Hematopoietic multipotent progenitor cell (in vitro differentiated cells): ENCODE data around the gene BCOR. TPM values are rescaled to one million over a fixed set of nuclear protein-coding genes. Genes with fewer than 3 reads are reported as not detected.
A peak's percentile ranks its signal among the peaks of the same experiment; 100 is the strongest.

Source experiments
- DNase-seq, 3 donors: peaks; one replicate each; pipeline ENCODE4 v3.0.0-alpha.2; 2011 to 2015; ENCODE audit warnings: low read depth in 2 of 3, low spot score in 2 of 3
- total RNA-seq: library from RNA; depleted of rRNA; stranded (reverse); fragments of >200 nt; gene quantifications from one replicate; pipeline ENCODE4 v1.2.3, GENCODE V29; 2012

BCOR gene
- total RNA-seq, 1 donor = 79.4 TPM

- no peak for DNase-seq
Measured at GRCh38 chrX:40116925-40117324, 19.2 kb upstream of the BCOR start.

GRCh38 chrX:40112996-40113395 is 15.2 kb upstream of the BCOR start:
- no peak for DNase-seq

GRCh38 chrX:40111868-40112267 is 14.1 kb upstream of the BCOR start:
- no peak for DNase-seq

- no peak for DNase-seq
Measured at GRCh38 chrX:40109288-40110008, 11.7 kb upstream of the BCOR start.

GRCh38 chrX:40108959-40109287 is 11.2 kb upstream of the BCOR start:
- peak in 2 of 3 donors; percentile 68 to 70 for DNase-seq

- no peak for DNase-seq
Measured at GRCh38 chrX:40108162-40108958, 10.6 kb upstream of the BCOR start.

- peak in 2 of 3 donors; percentile 62 to 70 for DNase-seq
Measured at GRCh38 chrX:40107291-40108161, 9.8 kb upstream of the BCOR start.

- no peak for DNase-seq
Measured at GRCh38 chrX:40106676-40107290, 9.0 kb upstream of the BCOR start.

GRCh38 chrX:40105835-40106675 is 8.3 kb upstream of the BCOR start:
- peak in 2 of 3 donors; percentile 67 for DNase-seq

- DNase-seq = no peak
Measured at GRCh38 chrX:40104985-40105834, 7.5 kb upstream of the BCOR start.

- no peak for DNase-seq
Measured at GRCh38 chrX:40104630-40104984, 6.8 kb upstream of the BCOR start.

GRCh38 chrX:40103565-40104323 is 6.0 kb upstream of the BCOR start:
- no peak for DNase-seq

GRCh38 chrX:40102393-40103381 is 4.9 kb upstream of the BCOR start:
- DNase-seq = no peak

GRCh38 chrX:40101430-40101802 is 3.7 kb upstream of the BCOR start:
- DNase-seq = no peak

- DNase-seq = no peak
Measured at GRCh38 chrX:40100537-40101429, 3.0 kb upstream of the BCOR start.

GRCh38 chrX:40100141-40100536 is 2.4 kb upstream of the BCOR start:
- DNase-seq = no peak
